K562 (cell line): Measurements from ENCODE around the gene NUP107. TPM values are rescaled to one million over a fixed set of nuclear protein-coding genes. Genes with fewer than 3 reads are reported as not detected.
A peak's percentile ranks its signal among the peaks of the same experiment; 100 is the strongest.

Experiments
- ATF7 ChIP-seq: fragments of 450-650 bp; IDR thresholded peaks from 2 replicates; pipeline ENCODE4 v1.7.1; 2014; ENCODE audit warnings: mild to moderate bottlenecking, moderate library complexity
- CBFB ChIP-seq: sonication (generic); formaldehyde crosslinking; IDR thresholded peaks from 2 replicates; pipeline ENCODE4 v1.4.0; 2020; ENCODE audit warnings: mild to moderate bottlenecking, missing genetic modification reagents
- CHCHD3 ChIP-seq: fragments of 250-450 bp; sonication (Bioruptor Pico); IDR thresholded peaks from 2 replicates; pipeline ENCODE4 v2.1.2; 2022; ENCODE audit warnings: mild to moderate bottlenecking
- EGR1 ChIP-seq: fragments of 450-650 bp; conservative IDR thresholded peaks from 2 replicates; pipeline ENCODE4 v1.6.1; 2017; ENCODE audit warnings: mild to moderate bottlenecking
- HDAC3 ChIP-seq: fragments of 450-650 bp; IDR thresholded peaks from 2 replicates; pipeline ENCODE4 v1.6.1; 2018; ENCODE audit warnings: borderline replicate concordance, mild to moderate bottlenecking, moderate library complexity; ENCODE audit not compliant: partially characterized antibody
- HNRNPL ChIP-seq: fragments of 200-400 bp; formaldehyde crosslinking; IDR thresholded peaks from 2 replicates; pipeline ENCODE4 v1.6.1; 2017; ENCODE audit warnings: low read depth, mild to moderate bottlenecking, low read length
- ILF3 ChIP-seq: fragments of 450-650 bp; IDR thresholded peaks from 2 replicates; pipeline ENCODE4 v1.6.1; 2018; ENCODE audit warnings: antibody characterized with exemption, mild to moderate bottlenecking, moderate library complexity, borderline replicate concordance
- NR4A1 ChIP-seq, 2 experiments: fragments of 250-450 bp in 1 of 2; fragments of 450-650 bp in 1 of 2; sonication (Bioruptor Pico) in 1 of 2; IDR thresholded peaks; 2 replicates each; pipeline versions ENCODE4 v1.4.0 to v1.6.1; 2016 to 2020; ENCODE audit warnings: mild to moderate bottlenecking in 2 of 2, missing compliant biosample characterization in 1 of 2, missing genetic modification characterization in 1 of 2, moderate library complexity in 1 of 2
- POLR2G ChIP-seq: fragments of 200-400 bp; formaldehyde crosslinking; IDR thresholded peaks from 2 replicates; pipeline ENCODE4 v1.6.1; 2017; ENCODE audit warnings: low read depth, mild to moderate bottlenecking, antibody characterized with exemption, low read length, moderate library complexity
- RBFOX2 ChIP-seq: fragments of 200-400 bp; formaldehyde crosslinking; IDR thresholded peaks from 2 replicates; pipeline ENCODE4 v1.6.1; 2017; ENCODE audit warnings: low read depth, mild to moderate bottlenecking, low read length, moderate library complexity
- SMC3 ChIP-seq: conservative IDR thresholded peaks from 2 replicates; pipeline ENCODE4 v1.6.1; 2011; ENCODE audit warnings: low read depth, low read length, improper control_type of control experiment; ENCODE audit not compliant: insufficient read depth
- ZBTB17 ChIP-seq: fragments of 450-650 bp; formaldehyde crosslinking; IDR thresholded peaks from 2 replicates; pipeline ENCODE4 v1.4.0; 2020; ENCODE audit warnings: mild to moderate bottlenecking
- ZFP1 ChIP-seq: fragments of 450-650 bp; formaldehyde crosslinking; IDR thresholded peaks from 2 replicates; pipeline ENCODE4 v1.4.0; 2020; ENCODE audit warnings: mild to moderate bottlenecking, mixed read lengths
- ZKSCAN1 ChIP-seq: fragments of 150-350 bp; IDR thresholded peaks from 2 replicates; pipeline ENCODE4 v1.6.1; 2016; ENCODE audit warnings: low read depth, low read length
- ZNF140 ChIP-seq: fragments of 250-450 bp; sonication (Bioruptor Pico); IDR thresholded peaks from 2 replicates; pipeline ENCODE4 v1.8.0; 2021; ENCODE audit warnings: moderate library complexity, mild to moderate bottlenecking, inconsistent platforms
- ZNF146 ChIP-seq: IDR thresholded peaks from one replicate; pipeline ENCODE4 v1.6.1; 2018; ENCODE audit warnings: missing compliant biosample characterization; ENCODE audit not compliant: unreplicated experiment
- polyA plus RNA-seq, 8 experiments: library from polyadenylated mRNA; depleted of rRNA in 4 of 8; stranded (reverse) in 5 of 8; unstranded in 3 of 8; fragments of >200 nt; fragmentation: Nextera tagmentation in 2 of 8; fragmentation: Illumina TruSeq in 1 of 8; extraction: Ambion mirVana in 2 of 8; extraction: Trizol in 1 of 8; gene quantifications; 2 replicates each; pipeline versions ENCODE4 v1.2.1 to v1.2.3, GENCODE V29; 2011 to 2014; ENCODE audit warnings: inconsistent platforms in 1 of 8, missing spikeins in 1 of 8
- total RNA-seq, 7 experiments: library from RNA; depleted of rRNA in 6 of 7; stranded (reverse); fragments of >200 nt in 6 of 7; fragmentation: Illumina TruSeq in 2 of 7; extraction: Trizol in 2 of 7; gene quantifications; 2 replicates each; pipeline versions ENCODE4 v1.2.1 to v1.2.3, GENCODE V29; 2011 to 2021; ENCODE audit warnings: low replicate concordance in 1 of 7
- TF ChIP-seq, protein P1 (sequence below): fragments of 450-650 bp; conservative IDR thresholded peaks from 2 replicates; pipeline ENCODE4 v1.6.1; 2016; ENCODE audit warnings: missing genetic modification characterization, low read depth, mild to moderate bottlenecking, missing compliant biosample characterization, moderate library complexity
- TF ChIP-seq, protein P2 (sequence below): fragments of 250-450 bp; sonication (Bioruptor Pico); IDR thresholded peaks from 2 replicates; pipeline ENCODE4 v1.5.0; 2021; ENCODE audit warnings: mild to moderate bottlenecking, moderate library complexity
- TF ChIP-seq, protein P3 (sequence below): sonication (generic); formaldehyde crosslinking; IDR thresholded peaks from 2 replicates; pipeline ENCODE4 v1.8.0; 2022; ENCODE audit warnings: missing genetic modification reagents, mild to moderate bottlenecking, borderline replicate concordance
- TF ChIP-seq, protein P4 (sequence below): sonication (generic); formaldehyde crosslinking; IDR thresholded peaks from 2 replicates; pipeline ENCODE4 v1.8.1; 2023; ENCODE audit warnings: mild to moderate bottlenecking, missing genetic modification reagents

NUP107 gene
- total and polyA plus RNA-seq, 9 of the 15 experiments (the other 6 are each of a cell fraction or from before 2014, with no cell fraction given): 129 to 277 (median 199) TPM

DNA sequence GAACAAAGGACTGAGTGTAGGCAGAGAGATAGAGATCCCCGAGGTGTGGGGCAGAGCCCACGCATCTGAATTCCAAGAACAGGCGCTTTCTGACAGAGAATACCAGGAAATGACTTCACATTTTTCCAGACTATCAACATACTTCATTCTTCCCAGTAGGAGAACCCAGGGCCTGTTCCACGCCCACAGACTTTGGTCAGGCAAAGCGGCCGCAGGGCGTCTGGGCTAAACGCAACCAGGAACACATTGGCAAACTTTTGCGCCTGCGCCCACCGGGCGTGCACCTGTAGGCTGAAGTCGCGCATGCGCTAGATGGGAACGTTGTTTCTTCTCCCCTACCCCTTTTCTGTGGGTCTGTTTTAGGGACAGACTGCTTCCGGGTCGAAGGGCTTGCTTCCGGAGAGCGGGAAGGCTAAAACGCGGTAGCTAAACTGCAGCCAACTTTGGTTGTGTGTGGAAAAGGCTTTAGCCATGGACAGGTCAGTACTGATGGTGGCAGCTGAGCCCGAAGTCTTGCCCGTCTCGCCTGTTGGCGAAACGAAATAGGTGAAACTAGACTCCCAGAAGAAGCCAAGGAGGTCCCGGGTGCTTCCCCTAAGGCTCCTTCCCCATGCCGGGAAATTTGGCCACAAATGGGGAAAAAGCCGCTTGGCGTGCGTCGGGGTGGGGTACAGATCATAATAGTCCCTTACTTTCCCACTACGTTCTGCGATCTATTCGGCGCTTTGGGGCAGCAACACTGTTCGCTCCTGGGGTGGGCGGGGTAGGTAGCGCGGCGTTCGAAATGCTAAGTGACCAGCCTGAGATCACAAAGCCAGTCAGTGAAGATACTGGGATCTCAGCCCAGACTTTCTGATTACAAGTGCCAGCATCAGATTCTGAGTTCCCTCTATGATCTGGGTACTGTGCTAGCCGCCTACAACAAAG lies at the start of gene NUP107 (continued):
- TF ChIP-seq HDAC3: peak; percentile 80
- TF ChIP-seq ATF7: peak; percentile 97
- TF ChIP-seq NR4A1 (CRISPR knock-in tag; IDR thresholded peaks at IDR 0.05): no peak
- TF ChIP-seq NR4A1 (tag; IDR thresholded peaks at IDR 0.05): peak; percentile 59
- peak; percentile 77 for TF ChIP-seq POLR2G
- TF ChIP-seq, protein P1, sequence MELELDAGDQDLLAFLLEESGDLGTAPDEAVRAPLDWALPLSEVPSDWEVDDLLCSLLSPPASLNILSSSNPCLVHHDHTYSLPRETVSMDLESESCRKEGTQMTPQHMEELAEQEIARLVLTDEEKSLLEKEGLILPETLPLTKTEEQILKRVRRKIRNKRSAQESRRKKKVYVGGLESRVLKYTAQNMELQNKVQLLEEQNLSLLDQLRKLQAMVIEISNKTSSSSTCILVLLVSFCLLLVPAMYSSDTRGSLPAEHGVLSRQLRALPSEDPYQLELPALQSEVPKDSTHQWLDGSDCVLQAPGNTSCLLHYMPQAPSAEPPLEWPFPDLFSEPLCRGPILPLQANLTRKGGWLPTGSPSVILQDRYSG (tag): 0 out of 2 replicates have a peak, but pooled peaks have one; percentile 25
- no peak for TF ChIP-seq CHCHD3 (CRISPR knock-in tag)
- no peak for TF ChIP-seq ILF3
- TF ChIP-seq ZNF140 (CRISPR knock-in tag): no peak
- TF ChIP-seq RBFOX2: peak; percentile 84
- no peak for TF ChIP-seq HNRNPL
- TF ChIP-seq, protein P2, sequence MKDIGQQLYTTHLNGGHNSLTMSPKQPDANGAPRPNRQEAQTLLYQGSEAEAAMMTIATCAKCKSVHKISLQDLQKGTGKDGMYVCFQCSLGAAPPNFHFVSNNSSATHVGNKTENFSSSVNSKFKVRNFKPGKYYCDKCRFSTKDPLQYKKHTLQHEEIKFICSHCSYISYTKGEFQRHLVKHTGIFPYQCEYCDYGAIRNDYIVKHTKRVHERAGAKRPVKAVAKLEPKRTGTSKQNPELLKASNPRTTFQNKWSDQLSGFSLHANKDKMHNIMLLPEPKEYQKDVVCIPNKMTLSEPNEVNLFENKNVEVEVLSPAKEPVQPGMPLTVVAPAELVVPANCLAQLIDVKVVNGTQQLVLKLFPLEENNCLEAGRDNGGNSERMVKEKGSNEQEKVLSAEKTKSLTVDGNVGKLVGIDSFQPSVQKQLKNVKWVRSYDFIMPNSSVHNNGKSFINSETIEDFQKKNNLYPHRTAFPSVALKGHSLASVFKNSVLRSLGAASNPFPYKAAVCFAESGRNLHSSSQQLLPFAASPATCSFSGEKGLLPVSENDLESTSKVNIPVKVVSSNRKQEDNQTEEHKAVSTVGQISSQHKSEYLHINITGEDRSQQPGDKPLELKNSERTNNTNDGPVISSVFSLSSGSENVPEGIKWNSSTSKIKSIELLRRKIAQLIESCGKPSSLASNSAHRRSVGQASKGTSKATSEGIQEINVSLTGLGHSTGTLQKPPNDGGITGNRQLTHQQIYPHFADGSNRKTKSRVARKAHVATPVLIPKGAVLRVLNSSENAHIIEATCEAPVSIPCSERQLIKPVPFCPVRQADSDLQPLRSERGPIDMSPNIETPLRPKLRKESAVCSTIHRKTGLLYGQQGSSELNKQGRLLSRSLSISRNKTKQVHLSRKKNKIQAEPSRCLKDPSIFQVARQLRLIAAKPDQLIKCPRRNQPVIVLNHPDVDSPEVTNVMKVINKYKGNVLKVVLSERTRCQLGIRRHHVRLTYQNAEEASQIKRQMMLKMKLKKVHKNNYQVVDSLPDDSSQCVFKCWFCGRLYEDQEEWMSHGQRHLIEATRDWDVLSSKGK (CRISPR knock-in tag): no peak
- TF ChIP-seq ZNF146: no peak
- peak; percentile 97 for TF ChIP-seq EGR1
- TF ChIP-seq ZBTB17 (CRISPR knock-in tag): no peak
- peak; percentile 70; the same call in 1 of the 2 replicates for TF ChIP-seq CBFB (CRISPR knock-in tag)
- TF ChIP-seq, protein P3, sequence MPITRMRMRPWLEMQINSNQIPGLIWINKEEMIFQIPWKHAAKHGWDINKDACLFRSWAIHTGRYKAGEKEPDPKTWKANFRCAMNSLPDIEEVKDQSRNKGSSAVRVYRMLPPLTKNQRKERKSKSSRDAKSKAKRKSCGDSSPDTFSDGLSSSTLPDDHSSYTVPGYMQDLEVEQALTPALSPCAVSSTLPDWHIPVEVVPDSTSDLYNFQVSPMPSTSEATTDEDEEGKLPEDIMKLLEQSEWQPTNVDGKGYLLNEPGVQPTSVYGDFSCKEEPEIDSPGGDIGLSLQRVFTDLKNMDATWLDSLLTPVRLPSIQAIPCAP (CRISPR knock-in tag): no peak
- peak; percentile 85 for TF ChIP-seq ZKSCAN1
- TF ChIP-seq SMC3: no peak
- TF ChIP-seq, protein P4, sequence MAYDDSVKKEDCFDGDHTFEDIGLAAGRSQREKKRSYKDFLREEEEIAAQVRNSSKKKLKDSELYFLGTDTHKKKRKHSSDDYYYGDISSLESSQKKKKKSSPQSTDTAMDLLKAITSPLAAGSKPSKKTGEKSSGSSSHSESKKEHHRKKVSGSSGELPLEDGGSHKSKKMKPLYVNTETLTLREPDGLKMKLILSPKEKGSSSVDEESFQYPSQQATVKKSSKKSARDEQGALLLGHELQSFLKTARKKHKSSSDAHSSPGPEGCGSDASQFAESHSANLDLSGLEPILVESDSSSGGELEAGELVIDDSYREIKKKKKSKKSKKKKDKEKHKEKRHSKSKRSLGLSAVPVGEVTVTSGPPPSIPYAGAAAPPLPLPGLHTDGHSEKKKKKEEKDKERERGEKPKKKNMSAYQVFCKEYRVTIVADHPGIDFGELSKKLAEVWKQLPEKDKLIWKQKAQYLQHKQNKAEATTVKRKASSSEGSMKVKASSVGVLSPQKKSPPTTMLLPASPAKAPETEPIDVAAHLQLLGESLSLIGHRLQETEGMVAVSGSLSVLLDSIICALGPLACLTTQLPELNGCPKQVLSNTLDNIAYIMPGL (CRISPR knock-in tag): peak; percentile 47; the same call in 1 of the 2 replicates
- TF ChIP-seq ZFP1 (CRISPR knock-in tag): no peak
